Measurements from ENCODE around the gene OSBPL10. TPM values are rescaled to one million over a fixed set of nuclear protein-coding genes. Genes with fewer than 3 reads are reported as not detected.

The OSBPL10 gene
- total RNA-seq, 1 donor: 29.0 TPM

- no peak for TF ChIP-seq CTCF (IDR thresholded peaks at IDR 0.05; ENCODE audit: extremely low read depth, low read depth, low read length)
- DNase-seq (ENCODE audit: insufficient read length, low spot score, missing footprints): no peak
- Histone ChIP-seq H4K20me1 (ENCODE audit: insufficient read depth, low read length) (peaks cover 7% of the 10 kb centered on the region), H3K36me3 (ENCODE audit: insufficient read depth, low read length) (no peaks in the 10 kb centered on the region), H3K9me3 (ENCODE audit: low read depth, low read length) (no peaks in the 10 kb centered on the region), H2AFZ (ENCODE audit: low read length) (no peak overlapping the region), H3K27me3 (ENCODE audit: insufficient read depth, low read length) (no peaks in the 10 kb centered on the region), H3K27ac (ENCODE audit: low read depth, low read length) (no peak overlapping the region), H3K4me1 (ENCODE audit: insufficient read depth, low read length) (peaks cover 9% of the 10 kb centered on the region), H3K4me2 (ENCODE audit: insufficient read depth, low read length) (no peak overlapping the region), H3K79me2 (ENCODE audit: insufficient read depth, low read length) (no peaks in the 10 kb centered on the region), H3K4me3 (ENCODE audit: insufficient read depth, low read length) (no peak overlapping the region)
These were observed 100.5 kb downstream of the OSBPL10 start for GRCh38 chr3:31880482-31881078.

- H3K27ac ChIP-seq (ENCODE audit: low read depth, low read length): no peak overlapping the region
- DNase-seq (ENCODE audit: insufficient read length, low spot score, missing footprints): peak; percentile 39
- no peak overlapping the region for H3K4me3 ChIP-seq (ENCODE audit: insufficient read depth, low read length)
- no peaks in the 10 kb centered on the region for H3K27me3 ChIP-seq (ENCODE audit: insufficient read depth, low read length)
- peaks cover 3% of the 10 kb centered on the region for H4K20me1 ChIP-seq (ENCODE audit: insufficient read depth, low read length)
- no peak overlapping the region for H2AFZ ChIP-seq (ENCODE audit: low read length)
- peaks cover 9% of the 10 kb centered on the region for H3K4me1 ChIP-seq (ENCODE audit: insufficient read depth, low read length)
- H3K79me2 ChIP-seq (ENCODE audit: insufficient read depth, low read length): no peaks in the 10 kb centered on the region
- TF ChIP-seq CTCF (IDR thresholded peaks at IDR 0.05; ENCODE audit: extremely low read depth, low read depth, low read length): no peak
- H3K4me2 ChIP-seq (ENCODE audit: insufficient read depth, low read length): no peak overlapping the region
- no peaks in the 10 kb centered on the region for H3K9me3 ChIP-seq (ENCODE audit: low read depth, low read length)
- H3K36me3 ChIP-seq (ENCODE audit: insufficient read depth, low read length): no peaks in the 10 kb centered on the region
These were observed 101.0 kb downstream of the OSBPL10 start for GRCh38 chr3:31880020-31880419.

- Histone ChIP-seq H3K27ac (ENCODE audit: low read depth, low read length) (no peak overlapping the region), H2AFZ (ENCODE audit: low read length) (no peak overlapping the region), H3K4me2 (ENCODE audit: insufficient read depth, low read length) (no peak overlapping the region), H3K4me3 (ENCODE audit: insufficient read depth, low read length) (no peak overlapping the region), H3K27me3 (ENCODE audit: insufficient read depth, low read length) (no peaks in the 10 kb centered on the region), H3K9me3 (ENCODE audit: low read depth, low read length) (no peaks in the 10 kb centered on the region), H4K20me1 (ENCODE audit: insufficient read depth, low read length) (peaks cover 3% of the 10 kb centered on the region), H3K36me3 (ENCODE audit: insufficient read depth, low read length) (no peaks in the 10 kb centered on the region), H3K4me1 (ENCODE audit: insufficient read depth, low read length) (peaks cover 9% of the 10 kb centered on the region), H3K79me2 (ENCODE audit: insufficient read depth, low read length) (no peaks in the 10 kb centered on the region)
- TF ChIP-seq CTCF (IDR thresholded peaks at IDR 0.05; ENCODE audit: extremely low read depth, low read depth, low read length): no peak
- DNase-seq (ENCODE audit: insufficient read length, low spot score, missing footprints): no peak
These were observed 101.7 kb downstream of the OSBPL10 start for GRCh38 chr3:31879365-31879764.

DNA sequence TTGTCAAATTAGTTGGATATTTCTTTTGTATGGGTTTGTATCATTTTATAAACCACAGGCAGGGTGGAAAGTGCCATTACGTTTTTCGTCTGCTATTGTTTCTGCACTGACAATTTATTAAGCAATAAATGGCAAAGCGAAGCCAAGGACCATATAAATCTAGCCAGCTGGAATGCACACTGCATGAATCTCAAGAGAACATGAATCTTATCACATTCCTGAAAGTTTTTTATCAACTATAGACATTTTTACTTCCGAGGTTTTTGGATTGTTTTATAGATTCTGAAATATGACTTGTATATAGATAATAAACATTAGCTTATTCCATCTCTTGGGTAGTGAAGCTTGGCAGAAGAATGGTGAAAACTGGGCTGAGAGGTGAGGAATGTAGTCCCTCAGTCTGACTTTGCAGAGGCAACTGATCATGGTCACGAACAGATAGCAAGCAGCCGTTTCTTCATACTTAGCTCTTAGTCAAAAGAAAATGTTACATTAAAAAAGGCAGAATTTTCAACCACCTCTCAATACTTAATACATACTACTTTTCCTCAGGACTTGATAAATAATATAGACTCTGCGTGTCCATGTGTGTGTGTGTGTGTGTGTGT lies 102.7 kb downstream of the OSBPL10 start:
- H3K9me3 ChIP-seq (ENCODE audit: low read depth, low read length): no peaks in the 10 kb centered on the region
- no peak overlapping the region for H3K4me2 ChIP-seq (ENCODE audit: insufficient read depth, low read length)
- no peak overlapping the region for H3K27ac ChIP-seq (ENCODE audit: low read depth, low read length)
- no peak for TF ChIP-seq CTCF (IDR thresholded peaks at IDR 0.05; ENCODE audit: extremely low read depth, low read depth, low read length)
- H3K79me2 ChIP-seq (ENCODE audit: insufficient read depth, low read length): no peaks in the 10 kb centered on the region
- DNase-seq (ENCODE audit: insufficient read length, low spot score, missing footprints): peak; percentile 43
- no peaks in the 10 kb centered on the region for H3K36me3 ChIP-seq (ENCODE audit: insufficient read depth, low read length)
- no peaks in the 10 kb centered on the region for H3K27me3 ChIP-seq (ENCODE audit: insufficient read depth, low read length)
- H3K4me3 ChIP-seq (ENCODE audit: insufficient read depth, low read length): no peak overlapping the region
- H3K4me1 ChIP-seq (ENCODE audit: insufficient read depth, low read length): peaks cover 9% of the 10 kb centered on the region
- H4K20me1 ChIP-seq (ENCODE audit: insufficient read depth, low read length): peaks cover 3% of the 10 kb centered on the region
- no peak overlapping the region for H2AFZ ChIP-seq (ENCODE audit: low read length)
